ENCODE measurements around the gene ZFYVE19. TPM values are rescaled to one million over a fixed set of nuclear protein-coding genes. Genes with fewer than 3 reads are reported as not detected.

Gene ZFYVE19
- total and polyA plus RNA-seq, 2 of the 13 experiments (the other 11 are each of a cell fraction or from before 2014, with no cell fraction given) = 23.3 to 44.0 TPM

DNA sequence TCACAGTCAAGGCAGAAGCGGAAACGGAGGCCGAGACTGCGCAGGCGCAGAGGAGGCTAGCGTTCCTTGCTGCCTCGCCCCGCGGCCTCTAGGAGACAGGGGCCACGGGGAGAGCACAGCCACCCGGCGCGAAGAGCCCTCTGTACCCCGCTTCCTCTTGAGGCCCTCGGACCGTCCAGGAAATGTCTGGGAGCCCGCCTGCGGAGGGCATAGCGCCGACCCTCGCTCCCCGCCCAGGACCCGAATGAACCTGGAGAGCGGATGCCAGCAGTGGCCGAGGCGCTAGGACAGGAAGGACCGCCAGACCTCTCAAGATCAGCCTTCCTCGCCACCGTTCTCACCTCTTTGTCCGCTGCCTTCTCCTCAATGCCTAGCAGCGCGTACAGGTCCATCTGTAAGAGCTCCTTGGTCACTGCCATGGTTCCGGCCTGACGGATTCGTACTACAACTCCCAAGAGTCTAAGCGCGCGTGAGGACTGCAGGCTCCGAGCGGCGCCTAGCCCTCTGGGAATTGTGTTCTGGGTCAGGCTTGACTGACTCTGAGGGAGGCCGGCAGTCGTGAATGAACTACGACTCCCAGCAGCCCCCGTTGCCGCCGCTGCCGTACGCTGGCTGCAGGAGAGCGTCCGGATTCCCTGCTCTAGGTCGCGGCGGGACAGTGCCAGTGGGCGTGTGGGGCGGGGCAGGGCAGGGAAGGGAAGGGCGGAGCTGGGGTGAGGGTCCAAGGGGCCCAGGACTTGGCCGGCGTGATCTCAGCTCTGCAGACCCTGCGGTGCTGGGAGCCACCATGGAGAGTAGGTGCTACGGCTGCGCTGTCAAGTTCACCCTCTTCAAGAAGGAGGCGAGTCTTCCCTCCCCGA, at the start of gene ZFYVE19, which contains the start of gene DNAJC17 (continued):
- TF ChIP-seq, protein P1, sequence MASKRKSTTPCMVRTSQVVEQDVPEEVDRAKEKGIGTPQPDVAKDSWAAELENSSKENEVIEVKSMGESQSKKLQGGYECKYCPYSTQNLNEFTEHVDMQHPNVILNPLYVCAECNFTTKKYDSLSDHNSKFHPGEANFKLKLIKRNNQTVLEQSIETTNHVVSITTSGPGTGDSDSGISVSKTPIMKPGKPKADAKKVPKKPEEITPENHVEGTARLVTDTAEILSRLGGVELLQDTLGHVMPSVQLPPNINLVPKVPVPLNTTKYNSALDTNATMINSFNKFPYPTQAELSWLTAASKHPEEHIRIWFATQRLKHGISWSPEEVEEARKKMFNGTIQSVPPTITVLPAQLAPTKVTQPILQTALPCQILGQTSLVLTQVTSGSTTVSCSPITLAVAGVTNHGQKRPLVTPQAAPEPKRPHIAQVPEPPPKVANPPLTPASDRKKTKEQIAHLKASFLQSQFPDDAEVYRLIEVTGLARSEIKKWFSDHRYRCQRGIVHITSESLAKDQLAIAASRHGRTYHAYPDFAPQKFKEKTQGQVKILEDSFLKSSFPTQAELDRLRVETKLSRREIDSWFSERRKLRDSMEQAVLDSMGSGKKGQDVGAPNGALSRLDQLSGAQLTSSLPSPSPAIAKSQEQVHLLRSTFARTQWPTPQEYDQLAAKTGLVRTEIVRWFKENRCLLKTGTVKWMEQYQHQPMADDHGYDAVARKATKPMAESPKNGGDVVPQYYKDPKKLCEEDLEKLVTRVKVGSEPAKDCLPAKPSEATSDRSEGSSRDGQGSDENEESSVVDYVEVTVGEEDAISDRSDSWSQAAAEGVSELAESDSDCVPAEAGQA (IDR thresholded peaks at IDR 0.05; ENCODE audit: low read depth) = no peak; the same call in 1 of the 2 replicates
- TF ChIP-seq, protein P1 (CRISPR knock-in tag; IDR thresholded peaks at IDR 0.05; ENCODE audit: borderline replicate concordance) = no peak
- peak; percentile 23; the same call in 1 of the 2 replicates for TF ChIP-seq ZNF776 (CRISPR knock-in tag; IDR thresholded peaks at IDR 0.05)
- peak; percentile 95 for TF ChIP-seq PCBP1 (IDR thresholded peaks at IDR 0.05; ENCODE audit: borderline replicate concordance, low read depth, low read length)
- peak; percentile 64 for TF ChIP-seq CBX1 (IDR thresholded peaks at IDR 0.05; ENCODE audit: low read depth)
- TF ChIP-seq GATAD1 (CRISPR knock-in tag; IDR thresholded peaks at IDR 0.05) = peak; percentile 86; the same call in 1 of the 2 replicates
- TF ChIP-seq KDM5B (CRISPR knock-in tag; IDR thresholded peaks at IDR 0.05; ENCODE audit: borderline replicate concordance) = peak; percentile 85; the same call in 1 of the 2 replicates
- TF ChIP-seq ZNF253 (CRISPR knock-in tag; IDR thresholded peaks at IDR 0.05; ENCODE audit: borderline replicate concordance) = no peak
- no peak for TF ChIP-seq LCORL (IDR thresholded peaks at IDR 0.05)
- peak; percentile 88 for TF ChIP-seq LCORL (CRISPR knock-in tag; IDR thresholded peaks at IDR 0.05)
- TF ChIP-seq AGO1 (IDR thresholded peaks at IDR 0.05; ENCODE audit: low read depth, low read length, poor library complexity, severe bottlenecking) = peak; percentile 54
- TF ChIP-seq RBM22 (optimal IDR thresholded peaks at IDR 0.05; ENCODE audit: low read length) = no peak
- TF ChIP-seq TP53 (CRISPR knock-in tag; conservative IDR thresholded peaks at IDR 0.05) = peak; percentile 80; the same call in 1 of the 2 replicates
- TF ChIP-seq POGZ (CRISPR knock-in tag; IDR thresholded peaks at IDR 0.05) = peak; percentile 38
- TF ChIP-seq, protein P2, sequence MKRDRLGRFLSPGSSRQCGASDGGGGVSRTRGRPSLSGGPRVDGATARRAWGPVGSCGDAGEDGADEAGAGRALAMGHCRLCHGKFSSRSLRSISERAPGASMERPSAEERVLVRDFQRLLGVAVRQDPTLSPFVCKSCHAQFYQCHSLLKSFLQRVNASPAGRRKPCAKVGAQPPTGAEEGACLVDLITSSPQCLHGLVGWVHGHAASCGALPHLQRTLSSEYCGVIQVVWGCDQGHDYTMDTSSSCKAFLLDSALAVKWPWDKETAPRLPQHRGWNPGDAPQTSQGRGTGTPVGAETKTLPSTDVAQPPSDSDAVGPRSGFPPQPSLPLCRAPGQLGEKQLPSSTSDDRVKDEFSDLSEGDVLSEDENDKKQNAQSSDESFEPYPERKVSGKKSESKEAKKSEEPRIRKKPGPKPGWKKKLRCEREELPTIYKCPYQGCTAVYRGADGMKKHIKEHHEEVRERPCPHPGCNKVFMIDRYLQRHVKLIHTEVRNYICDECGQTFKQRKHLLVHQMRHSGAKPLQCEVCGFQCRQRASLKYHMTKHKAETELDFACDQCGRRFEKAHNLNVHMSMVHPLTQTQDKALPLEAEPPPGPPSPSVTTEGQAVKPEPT (CRISPR knock-in tag; IDR thresholded peaks at IDR 0.05; ENCODE audit: low read depth) = peak; percentile 58; the same call in 1 of the 2 replicates
- TF ChIP-seq, protein P3, sequence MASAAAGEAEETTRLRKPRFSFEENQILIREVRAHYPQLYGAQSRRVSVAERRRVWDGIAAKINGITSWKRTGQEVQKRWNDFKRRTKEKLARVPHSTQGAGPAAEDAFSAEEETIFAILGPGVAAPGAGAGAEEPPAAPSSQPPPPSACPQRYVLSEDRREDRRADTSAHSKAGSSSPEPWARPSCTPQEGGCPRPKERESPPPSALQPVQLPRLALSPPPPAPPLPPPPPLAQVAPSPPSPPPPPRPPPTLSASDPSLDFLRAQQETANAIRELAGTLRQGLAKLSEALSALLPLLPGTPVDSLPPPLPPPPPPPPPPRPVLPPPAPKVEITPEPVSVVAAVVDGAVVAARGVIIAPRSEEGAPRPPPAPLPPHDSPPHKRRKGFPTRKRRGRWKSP (CRISPR knock-in tag; IDR thresholded peaks at IDR 0.05) = peak; percentile 30; the same call in 1 of the 2 replicates
- TF ChIP-seq ZFP37 (CRISPR knock-in tag; IDR thresholded peaks at IDR 0.05; ENCODE audit: borderline replicate concordance) = peak; percentile 72; the same call in 1 of the 2 replicates
- TF ChIP-seq, protein P4, sequence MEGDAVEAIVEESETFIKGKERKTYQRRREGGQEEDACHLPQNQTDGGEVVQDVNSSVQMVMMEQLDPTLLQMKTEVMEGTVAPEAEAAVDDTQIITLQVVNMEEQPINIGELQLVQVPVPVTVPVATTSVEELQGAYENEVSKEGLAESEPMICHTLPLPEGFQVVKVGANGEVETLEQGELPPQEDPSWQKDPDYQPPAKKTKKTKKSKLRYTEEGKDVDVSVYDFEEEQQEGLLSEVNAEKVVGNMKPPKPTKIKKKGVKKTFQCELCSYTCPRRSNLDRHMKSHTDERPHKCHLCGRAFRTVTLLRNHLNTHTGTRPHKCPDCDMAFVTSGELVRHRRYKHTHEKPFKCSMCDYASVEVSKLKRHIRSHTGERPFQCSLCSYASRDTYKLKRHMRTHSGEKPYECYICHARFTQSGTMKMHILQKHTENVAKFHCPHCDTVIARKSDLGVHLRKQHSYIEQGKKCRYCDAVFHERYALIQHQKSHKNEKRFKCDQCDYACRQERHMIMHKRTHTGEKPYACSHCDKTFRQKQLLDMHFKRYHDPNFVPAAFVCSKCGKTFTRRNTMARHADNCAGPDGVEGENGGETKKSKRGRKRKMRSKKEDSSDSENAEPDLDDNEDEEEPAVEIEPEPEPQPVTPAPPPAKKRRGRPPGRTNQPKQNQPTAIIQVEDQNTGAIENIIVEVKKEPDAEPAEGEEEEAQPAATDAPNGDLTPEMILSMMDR (CRISPR knock-in tag; IDR thresholded peaks at IDR 0.05) = 0 out of 2 replicates have a peak, but pooled peaks have one; percentile 13
- TF ChIP-seq ARNT (IDR thresholded peaks at IDR 0.05) = no peak

Data from HepG2 (cell line).